Neural crest cell (in vitro differentiated cells): Measurements from ENCODE around the gene NSUN6. TPM values are rescaled to one million over a fixed set of nuclear protein-coding genes. Genes with fewer than 3 reads are reported as not detected.

Experiments used
- DNase-seq: peaks from one replicate; pipeline ENCODE4 v3.0.0; 2021; ENCODE audit warnings: low read depth, mixed read lengths, low spot score
- H3K27ac Mint-ChIP-seq: one replicate; pipeline ENCODE4 v1.8.0; 2021; ENCODE audit warnings: mild to moderate bottlenecking, mixed read lengths; ENCODE audit not compliant: unreplicated experiment
- H3K27me3 Mint-ChIP-seq: 2 replicates; pipeline ENCODE4 v1.8.0; 2021; ENCODE audit warnings: low read depth, mild to moderate bottlenecking, mixed read lengths
- H3K36me3 Mint-ChIP-seq: 2 replicates; pipeline ENCODE4 v1.8.0; 2021; ENCODE audit warnings: low read depth, mild to moderate bottlenecking, mixed read lengths
- H3K4me1 Mint-ChIP-seq: 2 replicates; pipeline ENCODE4 v1.8.0; 2021; ENCODE audit warnings: mixed read lengths
- H3K4me3 Mint-ChIP-seq: one replicate; pipeline ENCODE4 v1.8.0; 2021; ENCODE audit warnings: mild to moderate bottlenecking, mixed read lengths
- H3K9me3 Mint-ChIP-seq: 2 replicates; pipeline ENCODE4 v1.8.0; 2021; ENCODE audit warnings: mixed read lengths
- long read RNA-seq: library from polyadenylated mRNA; unstranded; transcript quantifications from one replicate; pipeline ENCODE4 v2.0.0, GENCODE V29; 2020
- total RNA-seq: library from RNA; stranded (reverse); gene quantifications from 2 replicates; pipeline ENCODE4 v1.2.1, GENCODE V29; 2021
- TF ChIP-seq, protein P1 (sequence below): fragments of 200-600 bp; sonication (generic); conservative IDR thresholded peaks from 2 replicates; pipeline ENCODE4 v1.5.0; 2021; ENCODE audit warnings: antibody characterized with exemption, mild to moderate bottlenecking

The NSUN6 gene
- 17.8 and 18.4 TPM in 2 replicates for total RNA-seq
- long read RNA-seq, transcript NSUN6-201 (11 exons, 2,201 nt): major isoform, 7 of 31 reads
- long read RNA-seq, partial matches to known transcripts: 7 of 31 reads
- long read RNA-seq, other reads (novel, unspliced or antisense): 17 of 31 reads

DNA sequence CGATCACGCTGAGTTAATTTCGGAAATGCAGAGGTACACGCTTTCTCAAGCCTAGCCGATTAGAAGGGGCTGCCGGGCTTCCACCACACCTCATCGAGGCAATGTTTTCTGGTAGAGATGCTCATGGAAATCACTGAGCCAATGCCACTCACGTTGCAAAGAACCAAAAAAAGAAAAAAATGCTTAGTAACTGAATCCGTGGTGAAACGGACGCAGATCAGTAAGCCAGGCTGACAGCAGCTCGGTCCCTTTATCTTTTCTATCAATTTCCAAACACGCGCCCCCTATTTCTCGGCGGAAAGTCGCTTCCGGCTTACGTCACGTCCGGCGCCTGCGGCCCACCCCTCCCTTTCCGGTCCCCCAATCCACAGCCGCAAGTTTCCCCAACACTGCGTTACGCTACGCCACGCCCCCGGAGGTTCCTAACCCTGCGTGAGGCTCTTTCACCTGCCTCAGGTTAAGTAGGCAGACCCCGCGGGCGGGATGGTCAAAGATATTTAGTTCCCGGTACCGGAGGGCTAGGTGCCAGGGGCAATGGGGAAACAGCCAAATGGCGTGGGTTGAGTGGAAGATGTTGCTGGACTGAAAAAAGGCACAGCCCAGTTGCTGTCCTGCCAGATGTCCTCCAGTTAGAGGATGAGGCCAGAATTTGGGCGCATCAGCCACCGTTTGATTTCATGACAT lies at the start of gene NSUN6:
TSS of gene NSUN6 (minus strand) at position 264 of the 684 bp plus-strand sequence. CDS start 384 bp downstream, outside the sequence.
- no peaks in the 10 kb centered on the region for H3K27me3 Mint-ChIP-seq
- peak within 1 kb of the TSS; percentile 99 for H3K27ac Mint-ChIP-seq
- H3K9me3 Mint-ChIP-seq: no peaks in the 10 kb centered on the region

GRCh38 chr10:18699849-18700840 lies 48.8 kb upstream of the NSUN6 start:
- H3K4me3 Mint-ChIP-seq: no peak overlapping the region
- TF ChIP-seq, protein P1, sequence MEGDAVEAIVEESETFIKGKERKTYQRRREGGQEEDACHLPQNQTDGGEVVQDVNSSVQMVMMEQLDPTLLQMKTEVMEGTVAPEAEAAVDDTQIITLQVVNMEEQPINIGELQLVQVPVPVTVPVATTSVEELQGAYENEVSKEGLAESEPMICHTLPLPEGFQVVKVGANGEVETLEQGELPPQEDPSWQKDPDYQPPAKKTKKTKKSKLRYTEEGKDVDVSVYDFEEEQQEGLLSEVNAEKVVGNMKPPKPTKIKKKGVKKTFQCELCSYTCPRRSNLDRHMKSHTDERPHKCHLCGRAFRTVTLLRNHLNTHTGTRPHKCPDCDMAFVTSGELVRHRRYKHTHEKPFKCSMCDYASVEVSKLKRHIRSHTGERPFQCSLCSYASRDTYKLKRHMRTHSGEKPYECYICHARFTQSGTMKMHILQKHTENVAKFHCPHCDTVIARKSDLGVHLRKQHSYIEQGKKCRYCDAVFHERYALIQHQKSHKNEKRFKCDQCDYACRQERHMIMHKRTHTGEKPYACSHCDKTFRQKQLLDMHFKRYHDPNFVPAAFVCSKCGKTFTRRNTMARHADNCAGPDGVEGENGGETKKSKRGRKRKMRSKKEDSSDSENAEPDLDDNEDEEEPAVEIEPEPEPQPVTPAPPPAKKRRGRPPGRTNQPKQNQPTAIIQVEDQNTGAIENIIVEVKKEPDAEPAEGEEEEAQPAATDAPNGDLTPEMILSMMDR: no peak
- H3K27me3 Mint-ChIP-seq: peaks cover 3% of the 10 kb centered on the region
- no peaks in the 10 kb centered on the region for H3K36me3 Mint-ChIP-seq
- H3K4me1 Mint-ChIP-seq: no peaks in the 10 kb centered on the region
- no peak for DNase-seq
- H3K9me3 Mint-ChIP-seq: no peaks in the 10 kb centered on the region
- no peak overlapping the region for H3K27ac Mint-ChIP-seq

More for the DNA sequence above, at the start of gene NSUN6:
- peak; percentile 80 for DNase-seq
- Mint-ChIP-seq H3K36me3 (no peaks in the 10 kb centered on the region), H3K4me3 (peak within 1 kb of the TSS; percentile 99), H3K4me1 (peaks cover 42% of the 10 kb centered on the region)
- TF ChIP-seq, protein P1: no peak

- TF ChIP-seq, protein P1: no peak
- Mint-ChIP-seq H3K4me1 (no peaks in the 10 kb centered on the region), H3K27ac (no peak overlapping the region), H3K9me3 (no peaks in the 10 kb centered on the region), H3K36me3 (no peaks in the 10 kb centered on the region), H3K4me3 (no peak overlapping the region), H3K27me3 (no peaks in the 10 kb centered on the region)
- DNase-seq: no peak
These were observed 39.2 kb upstream of the NSUN6 start for GRCh38 chr10:18690541-18690940.

DNA sequence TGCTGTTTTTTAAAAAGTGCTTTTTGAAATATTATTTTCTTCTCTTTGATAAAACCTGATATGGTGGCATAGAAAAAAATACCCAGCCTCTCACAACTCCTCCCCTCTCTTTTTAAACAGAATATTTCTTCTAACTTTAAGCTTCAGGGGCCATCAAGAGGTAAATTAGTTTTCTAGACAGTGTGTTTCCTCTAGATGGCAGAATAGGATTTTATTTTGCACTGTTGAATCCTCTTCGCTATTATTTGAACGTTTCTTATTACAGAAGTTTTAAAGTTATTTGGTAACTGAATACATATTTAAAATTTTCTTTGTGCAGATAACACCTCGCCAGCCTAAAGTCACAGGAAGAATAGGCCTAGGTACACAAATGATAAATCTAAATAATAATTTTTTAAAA lies 38.1 kb upstream of the NSUN6 start:
- TF ChIP-seq, protein P1: peak; percentile 71
- Mint-ChIP-seq H3K36me3 (no peaks in the 10 kb centered on the region), H3K4me1 (no peaks in the 10 kb centered on the region), H3K27me3 (no peaks in the 10 kb centered on the region), H3K9me3 (no peaks in the 10 kb centered on the region), H3K27ac (no peak overlapping the region), H3K4me3 (no peak overlapping the region)
- DNase-seq: no peak

- H3K4me3 Mint-ChIP-seq: no peak overlapping the region
- H3K27me3 Mint-ChIP-seq: no peaks in the 10 kb centered on the region
- no peaks in the 10 kb centered on the region for H3K9me3 Mint-ChIP-seq
- H3K27ac Mint-ChIP-seq: no peak overlapping the region
- TF ChIP-seq, protein P1: no peak
- DNase-seq: no peak
- H3K4me1 Mint-ChIP-seq: no peaks in the 10 kb centered on the region
- peaks cover 6% of the 10 kb centered on the region for H3K36me3 Mint-ChIP-seq
These were observed 36.3 kb upstream of the NSUN6 start for GRCh38 chr10:18687706-18688105.
